ENCODE results near the gene PPFIBP2.

The PPFIBP2 gene

GRCh38 chr11:7671347-7672215 lies 157.8 kb downstream of the PPFIBP2 start:
- no peak for DNase-seq

GRCh38 chr11:7672276-7672959 lies 158.6 kb downstream of the PPFIBP2 start:
- no peak for DNase-seq

- DNase-seq: no peak
Measured at GRCh38 chr11:7672960-7673723, 159.3 kb downstream of the PPFIBP2 start, which contains the start of gene CYB5R2. Gene CYB5R2, minus strand, starts transcription at chr11:7673500. Its CDS starts 675 bp downstream, at chr11:7672825.

- DNase-seq: no peak
Measured at GRCh38 chr11:7673724-7674434, 160.1 kb downstream of the PPFIBP2 start.

GRCh38 chr11:7675631-7676030 lies 161.8 kb downstream of the PPFIBP2 start:
- no peak for DNase-seq

- DNase-seq: no peak
Measured at GRCh38 chr11:7677071-7677470, 163.3 kb downstream of the PPFIBP2 start.

GRCh38 chr11:7677796-7678201 lies 164.0 kb downstream of the PPFIBP2 start:
- DNase-seq: no peak

GRCh38 chr11:7683571-7683970 lies 169.8 kb downstream of the PPFIBP2 start:
- no peak for DNase-seq

GRCh38 chr11:7686761-7687160 lies 173.0 kb downstream of the PPFIBP2 start:
- no peak for DNase-seq

- no peak for DNase-seq
Measured at GRCh38 chr11:7687386-7687785, 173.6 kb downstream of the PPFIBP2 start.

GRCh38 chr11:7688238-7688826 lies 174.5 kb downstream of the PPFIBP2 start:
- DNase-seq: peak; percentile 6

- DNase-seq: no peak
Measured at GRCh38 chr11:7689239-7689638, 175.4 kb downstream of the PPFIBP2 start.

GRCh38 chr11:7690648-7691047 lies 176.8 kb downstream of the PPFIBP2 start:
- no peak for DNase-seq

GRCh38 chr11:7691759-7692350 lies 178.1 kb downstream of the PPFIBP2 start:
- no peak for DNase-seq

- no peak for DNase-seq
Measured at GRCh38 chr11:7692426-7692825, 178.6 kb downstream of the PPFIBP2 start.

GRCh38 chr11:7694235-7694634 lies 180.4 kb downstream of the PPFIBP2 start:
- no peak for DNase-seq

GRCh38 chr11:7696424-7696823 lies 182.6 kb downstream of the PPFIBP2 start:
- no peak for DNase-seq
